ENCODE results near the gene MAPK8. TPM values are rescaled to one million over a fixed set of nuclear protein-coding genes. Genes with fewer than 3 reads are reported as not detected.

MAPK8 gene
- total RNA-seq, 1 experiment from 2014 or later: 55.7 TPM

- BruUV-seq (replicated peaks): no TSS peak
- no peaks in the 10 kb centered on the region for H3K9me3 Mint-ChIP-seq (ENCODE audit: low read depth, unreplicated experiment)
- H3K36me3 Mint-ChIP-seq (ENCODE audit: insufficient read depth, unreplicated experiment): no peaks in the 10 kb centered on the region
- TF ChIP-seq CTCF (IDR thresholded peaks at IDR 0.05; ENCODE audit: unreplicated experiment): no peak
- intact Hi-C loops (cut with micrococcal nuclease; ENCODE audit: unreplicated experiment): no loop called here
- H3K27me3 Mint-ChIP-seq (ENCODE audit: unreplicated experiment): peaks cover 43% of the 10 kb centered on the region
- DNase-seq: no peak
- no peaks in the 10 kb centered on the region for H3K4me1 Mint-ChIP-seq (ENCODE audit: low read depth, unreplicated experiment)
- CTCF ChIA-PET: interaction anchor here (1.4 kb wide), 1 partner anchor 17 kb away, joined by 3 read pairs; no protein-coding TSS in a partner anchor
- no peak overlapping the region for H3K4me3 Mint-ChIP-seq (ENCODE audit: low read depth, unreplicated experiment)
- H3K27ac Mint-ChIP-seq (ENCODE audit: unreplicated experiment): no peak overlapping the region
Observed at GRCh38 chr10:48464121-48464870, 157.8 kb downstream of the MAPK8 start.

GRCh38 chr10:48464871-48465736, 158.6 kb downstream of the MAPK8 start:
- H3K9me3 Mint-ChIP-seq (ENCODE audit: low read depth, unreplicated experiment): no peaks in the 10 kb centered on the region
- intact Hi-C loops (cut with micrococcal nuclease; ENCODE audit: unreplicated experiment): no loop called here
- H3K4me3 Mint-ChIP-seq (ENCODE audit: low read depth, unreplicated experiment): no peak overlapping the region
- H3K27me3 Mint-ChIP-seq (ENCODE audit: unreplicated experiment): peaks cover 40% of the 10 kb centered on the region
- H3K36me3 Mint-ChIP-seq (ENCODE audit: insufficient read depth, unreplicated experiment): no peaks in the 10 kb centered on the region
- no peak overlapping the region for H3K27ac Mint-ChIP-seq (ENCODE audit: unreplicated experiment)
- H3K4me1 Mint-ChIP-seq (ENCODE audit: low read depth, unreplicated experiment): no peaks in the 10 kb centered on the region
- CTCF ChIA-PET: interaction anchor here (1.1 to 1.4 kb wide), 2 partner anchors 16 to 21 kb away, joined by 3 read pairs; no protein-coding TSS in a partner anchor
- BruUV-seq (replicated peaks): no TSS peak
- no peak for TF ChIP-seq CTCF (IDR thresholded peaks at IDR 0.05; ENCODE audit: unreplicated experiment)
- no peak for DNase-seq

- intact Hi-C loops (cut with micrococcal nuclease; ENCODE audit: unreplicated experiment): no loop called here
- Mint-ChIP-seq H3K4me3 (ENCODE audit: low read depth, unreplicated experiment) (no peak overlapping the region), H3K4me1 (ENCODE audit: low read depth, unreplicated experiment) (no peaks in the 10 kb centered on the region), H3K36me3 (ENCODE audit: insufficient read depth, unreplicated experiment) (no peaks in the 10 kb centered on the region), H3K9me3 (ENCODE audit: low read depth, unreplicated experiment) (no peaks in the 10 kb centered on the region), H3K27ac (ENCODE audit: unreplicated experiment) (no peak overlapping the region), H3K27me3 (ENCODE audit: unreplicated experiment) (peaks cover 31% of the 10 kb centered on the region)
- no peak for DNase-seq
- CTCF ChIA-PET: interaction anchor here (1.1 kb wide), 1 partner anchor 22 kb away, joined by 3 read pairs; no protein-coding TSS in a partner anchor
- no peak for TF ChIP-seq CTCF (IDR thresholded peaks at IDR 0.05; ENCODE audit: unreplicated experiment)
- no TSS peak for BruUV-seq (replicated peaks)
Observed at GRCh38 chr10:48465860-48466521, 159.5 kb downstream of the MAPK8 start.

GRCh38 chr10:48466611-48467240, 160.2 kb downstream of the MAPK8 start:
- H3K4me3 Mint-ChIP-seq (ENCODE audit: low read depth, unreplicated experiment): no peak overlapping the region
- no peaks in the 10 kb centered on the region for H3K4me1 Mint-ChIP-seq (ENCODE audit: low read depth, unreplicated experiment)
- no peak for TF ChIP-seq CTCF (IDR thresholded peaks at IDR 0.05; ENCODE audit: unreplicated experiment)
- H3K9me3 Mint-ChIP-seq (ENCODE audit: low read depth, unreplicated experiment): peaks cover 2% of the 10 kb centered on the region
- H3K36me3 Mint-ChIP-seq (ENCODE audit: insufficient read depth, unreplicated experiment): no peaks in the 10 kb centered on the region
- H3K27me3 Mint-ChIP-seq (ENCODE audit: unreplicated experiment): peaks cover 31% of the 10 kb centered on the region
- no peak for DNase-seq
- CTCF ChIA-PET: no interaction called here
- intact Hi-C loops (cut with micrococcal nuclease; ENCODE audit: unreplicated experiment): no loop called here
- BruUV-seq (replicated peaks): no TSS peak
- no peak overlapping the region for H3K27ac Mint-ChIP-seq (ENCODE audit: unreplicated experiment)
